Measurements from ENCODE around the gene DDAH1.

GRCh38 chr1:85433096-85433495 lies 31.9 kb downstream of the DDAH1 start:
- TF ChIP-seq CTCF (IDR thresholded peaks at IDR 0.05; ENCODE audit: borderline replicate concordance, extremely low read depth, low read length, poor library complexity, severe bottlenecking) = no peak
- no peak for TF ChIP-seq EZH2 (IDR thresholded peaks at IDR 0.05; ENCODE audit: borderline replicate concordance, low read depth, low read length, severe bottlenecking)
